Ishikawa (cell line): ENCODE measurements around the gene LRRC49.

ENCODE experiments used
- CREB1 ChIP-seq: IDR thresholded peaks from 2 replicates; pipeline ENCODE4 v1.6.1; 2012; ENCODE audit warnings: low read depth
- YY1 ChIP-seq: IDR thresholded peaks from 2 replicates; pipeline ENCODE4 v1.6.1; 2012; ENCODE audit warnings: low read depth
- TF ChIP-seq, protein P1 (sequence below): IDR thresholded peaks from 2 replicates; pipeline ENCODE4 v1.6.1; 2012; ENCODE audit warnings: low read depth, mild to moderate bottlenecking

DNA sequence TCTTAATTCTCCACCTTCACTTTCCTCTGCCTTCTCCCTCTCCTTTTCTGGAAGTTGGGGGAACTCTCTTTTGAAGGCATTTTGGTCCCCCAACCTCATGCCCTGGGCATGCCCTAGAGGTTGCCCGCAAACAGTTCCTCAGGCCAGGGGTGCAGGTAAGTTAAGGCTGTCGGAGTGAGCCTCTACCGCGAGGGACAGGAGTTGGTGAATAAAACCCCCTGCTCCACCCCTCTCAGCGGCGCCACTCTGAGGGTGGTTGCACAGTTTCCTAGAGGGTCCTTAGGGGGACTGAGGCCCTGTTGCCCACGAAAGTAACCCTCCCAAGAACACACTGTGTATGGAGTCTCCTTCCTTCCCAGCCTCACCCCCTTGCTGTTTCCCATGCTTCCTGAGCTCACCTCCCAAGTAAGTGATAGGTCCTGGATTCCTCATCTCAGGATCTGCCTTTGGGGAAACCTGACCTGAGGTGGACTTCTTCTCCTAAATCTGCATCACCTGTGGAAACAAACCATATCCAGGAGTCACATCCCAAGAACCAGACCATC is 199.5 kb downstream of the LRRC49 start:
- TF ChIP-seq YY1, result no peak
- TF ChIP-seq CREB1, result no peak
- TF ChIP-seq, protein P1, sequence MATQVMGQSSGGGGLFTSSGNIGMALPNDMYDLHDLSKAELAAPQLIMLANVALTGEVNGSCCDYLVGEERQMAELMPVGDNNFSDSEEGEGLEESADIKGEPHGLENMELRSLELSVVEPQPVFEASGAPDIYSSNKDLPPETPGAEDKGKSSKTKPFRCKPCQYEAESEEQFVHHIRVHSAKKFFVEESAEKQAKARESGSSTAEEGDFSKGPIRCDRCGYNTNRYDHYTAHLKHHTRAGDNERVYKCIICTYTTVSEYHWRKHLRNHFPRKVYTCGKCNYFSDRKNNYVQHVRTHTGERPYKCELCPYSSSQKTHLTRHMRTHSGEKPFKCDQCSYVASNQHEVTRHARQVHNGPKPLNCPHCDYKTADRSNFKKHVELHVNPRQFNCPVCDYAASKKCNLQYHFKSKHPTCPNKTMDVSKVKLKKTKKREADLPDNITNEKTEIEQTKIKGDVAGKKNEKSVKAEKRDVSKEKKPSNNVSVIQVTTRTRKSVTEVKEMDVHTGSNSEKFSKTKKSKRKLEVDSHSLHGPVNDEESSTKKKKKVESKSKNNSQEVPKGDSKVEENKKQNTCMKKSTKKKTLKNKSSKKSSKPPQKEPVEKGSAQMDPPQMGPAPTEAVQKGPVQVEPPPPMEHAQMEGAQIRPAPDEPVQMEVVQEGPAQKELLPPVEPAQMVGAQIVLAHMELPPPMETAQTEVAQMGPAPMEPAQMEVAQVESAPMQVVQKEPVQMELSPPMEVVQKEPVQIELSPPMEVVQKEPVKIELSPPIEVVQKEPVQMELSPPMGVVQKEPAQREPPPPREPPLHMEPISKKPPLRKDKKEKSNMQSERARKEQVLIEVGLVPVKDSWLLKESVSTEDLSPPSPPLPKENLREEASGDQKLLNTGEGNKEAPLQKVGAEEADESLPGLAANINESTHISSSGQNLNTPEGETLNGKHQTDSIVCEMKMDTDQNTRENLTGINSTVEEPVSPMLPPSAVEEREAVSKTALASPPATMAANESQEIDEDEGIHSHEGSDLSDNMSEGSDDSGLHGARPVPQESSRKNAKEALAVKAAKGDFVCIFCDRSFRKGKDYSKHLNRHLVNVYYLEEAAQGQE, result no peak
